OCI-LY7 (cell line): ENCODE data around the gene GRN. TPM values are rescaled to one million over a fixed set of nuclear protein-coding genes. Genes with fewer than 3 reads are reported as not detected.

Source experiments
- BruUV-seq: library from RNA; stranded (reverse); fragments of 400-500 nt; replicated peaks from 2 replicates; lab custom pipeline; 2021; lab: Mats Ljungman, UMichigan
- CTCF ChIA-PET: fragments of 300-600 bp; sonication (Branson Sonifier 250); formaldehyde crosslinking; loops from one replicate; lab custom pipeline; 2022; ENCODE audit warnings: antibody characterized with exemption; ENCODE audit not compliant: unreplicated experiment; lab: Charles Lee
- POLR2A ChIA-PET: fragments of 300-600 bp; sonication (Branson Sonifier 250); formaldehyde crosslinking; loops from one replicate; lab custom pipeline; 2022; ENCODE audit warnings: antibody characterized with exemption; lab: Charles Lee
- DNase-seq: peaks from one replicate; pipeline ENCODE4 v3.0.0-alpha.2; 2015; ENCODE audit warnings: low spot score
- H2AFZ ChIP-seq: fragments of 200-600 bp; sonication (generic), shearing (Covaris generic); 2 replicates; pipeline ENCODE4 v1.6.1; 2014; ENCODE audit warnings: mild to moderate bottlenecking, antibody characterized with exemption, low read length, moderate library complexity
- H3K27ac ChIP-seq: fragments of 200-600 bp; sonication (generic); 2 replicates; pipeline ENCODE4 v1.5.1; 2014; ENCODE audit warnings: mixed run types, low read depth, mild to moderate bottlenecking, moderate library complexity, low read length, inconsistent platforms; ENCODE audit not compliant: poor library complexity, severe bottlenecking
- H3K36me3 ChIP-seq: fragments of 200-600 bp; sonication (generic); 2 replicates; pipeline ENCODE4 v1.6.1; 2014; ENCODE audit warnings: mild to moderate bottlenecking, antibody characterized with exemption, low read length, moderate library complexity, mixed read lengths; ENCODE audit not compliant: insufficient read depth
- H3K4me1 ChIP-seq: fragments of 200-600 bp; sonication (generic); 2 replicates; pipeline ENCODE4 v1.5.1; 2014; ENCODE audit warnings: mild to moderate bottlenecking, low read length; ENCODE audit not compliant: insufficient read depth, poor library complexity, severe bottlenecking
- H3K4me2 ChIP-seq: fragments of 200-600 bp; sonication (generic); 2 replicates; pipeline ENCODE4 v1.6.1; 2014; ENCODE audit warnings: mild to moderate bottlenecking, low read length
- H3K4me3 ChIP-seq: fragments of 200-600 bp; sonication (generic); 2 replicates; pipeline ENCODE4 v1.5.1; 2014; ENCODE audit warnings: mild to moderate bottlenecking, low read depth, low read length; ENCODE audit not compliant: poor library complexity, severe bottlenecking
- H3K79me2 ChIP-seq: fragments of 200-600 bp; sonication (generic); 2 replicates; pipeline ENCODE4 v1.6.1; 2016; ENCODE audit warnings: low read depth, mild to moderate bottlenecking, low read length, moderate library complexity, mixed read lengths; ENCODE audit not compliant: insufficient read depth
- H3K9me2 ChIP-seq: fragments of 200-600 bp; sonication (generic); 2 replicates; pipeline ENCODE4 v1.6.1; 2016; ENCODE audit warnings: mild to moderate bottlenecking, low read length, mixed read lengths; ENCODE audit not compliant: insufficient read depth
- H3K9me3 ChIP-seq: fragments of 200-600 bp; sonication (generic); 2 replicates; pipeline ENCODE4 v1.6.1; 2014; ENCODE audit warnings: mild to moderate bottlenecking, mixed run types, low read length, mixed read lengths
- H4K20me1 ChIP-seq: fragments of 200-600 bp; sonication (generic); 2 replicates; pipeline ENCODE4 v1.6.1; 2014; ENCODE audit warnings: mild to moderate bottlenecking, antibody characterized with exemption, low read length, moderate library complexity, mixed read lengths; ENCODE audit not compliant: insufficient read depth
- CTCF ChIP-seq: fragments of 200-600 bp; sonication (generic); conservative IDR thresholded peaks from 2 replicates; pipeline ENCODE4 v1.5.1; 2014; ENCODE audit warnings: mild to moderate bottlenecking, antibody characterized with exemption, low read length, moderate library complexity, mixed read lengths
- EZH2phosphoT487 ChIP-seq: fragments of 200-600 bp; sonication (generic); IDR thresholded peaks from 2 replicates; pipeline ENCODE4 v1.6.1; 2018; ENCODE audit warnings: low read depth, borderline replicate concordance, mild to moderate bottlenecking, mixed run types, antibody characterized with exemption, low read length, moderate library complexity, mixed read lengths
- intact Hi-C: fragments of 100-400 bp; cut with micrococcal nuclease; formaldehyde crosslinking; loops from one replicate; pipeline ENCODE4 v1.10.0; 2022; ENCODE audit not compliant: unreplicated experiment
- total RNA-seq, 2 experiments: library from RNA; depleted of rRNA in 1 of 2; stranded (reverse); fragments of >200 nt in 1 of 2; shearing (Covaris generic) in 1 of 2; gene quantifications; 2 replicates each; pipeline ENCODE4 v1.2.3, GENCODE V29; 2014 to 2022

GRN gene
- total RNA-seq, 2 experiments from 2014 or later: 203 to 247 TPM

- Histone ChIP-seq H4K20me1 (no peaks in the 10 kb centered on the region), H3K79me2 (no peaks in the 10 kb centered on the region), H3K36me3 (no peaks in the 10 kb centered on the region), H3K4me3 (no peak overlapping the region), H3K27ac (no peak overlapping the region), H2AFZ (no peak overlapping the region), H3K9me3 (no peaks in the 10 kb centered on the region), H3K9me2 (no peaks in the 10 kb centered on the region), H3K4me1 (no peaks in the 10 kb centered on the region), H3K4me2 (no peak overlapping the region)
- ChIA-PET POLR2A (no interaction called here), CTCF (no interaction called here)
- no peak for TF ChIP-seq EZH2phosphoT487
- DNase-seq: no peak
- BruUV-seq: no TSS peak
- intact Hi-C loops: no loop called here
Measured at GRCh38 chr17:44378171-44378705, 33.1 kb downstream of the GRN start.

- H3K27ac ChIP-seq: no peak overlapping the region
- no peak overlapping the region for H2AFZ ChIP-seq
- H3K36me3 ChIP-seq: no peaks in the 10 kb centered on the region
- DNase-seq: no peak
- CTCF ChIA-PET: no interaction called here
- POLR2A ChIA-PET: interaction anchor here (0.6 kb wide), 1 partner anchor 78 kb away, joined by 3 read pairs; no protein-coding TSS in a partner anchor
- BruUV-seq: no TSS peak
- H4K20me1 ChIP-seq: no peaks in the 10 kb centered on the region
- intact Hi-C loops: no loop called here
- H3K4me3 ChIP-seq: no peak overlapping the region
- no peaks in the 10 kb centered on the region for H3K9me2 ChIP-seq
- peaks cover under 1% of the 10 kb centered on the region for H3K4me1 ChIP-seq
- no peaks in the 10 kb centered on the region for H3K79me2 ChIP-seq
- TF ChIP-seq EZH2phosphoT487: no peak
- no peak for TF ChIP-seq CTCF
- H3K9me3 ChIP-seq: no peaks in the 10 kb centered on the region
- H3K4me2 ChIP-seq: no peak overlapping the region
Measured at GRCh38 chr17:44379887-44380286, 34.8 kb downstream of the GRN start.

- Histone ChIP-seq H4K20me1 (no peaks in the 10 kb centered on the region), H2AFZ (no peak overlapping the region), H3K4me3 (no peak overlapping the region), H3K9me3 (no peaks in the 10 kb centered on the region), H3K27ac (no peak overlapping the region), H3K36me3 (no peaks in the 10 kb centered on the region), H3K79me2 (no peaks in the 10 kb centered on the region), H3K4me2 (no peak overlapping the region), H3K4me1 (peaks cover 7% of the 10 kb centered on the region), H3K9me2 (no peaks in the 10 kb centered on the region)
- no TSS peak for BruUV-seq
- TF ChIP-seq CTCF (no peak), EZH2phosphoT487 (no peak)
- intact Hi-C loops: no loop called here
- ChIA-PET CTCF (no interaction called here), POLR2A (interaction anchor here (0.6 kb wide), 1 partner anchor 78 kb away, joined by 3 read pairs; no protein-coding TSS in a partner anchor)
- DNase-seq: no peak
Measured at GRCh38 chr17:44380767-44381166, 35.7 kb downstream of the GRN start.
